ENCODE results near the gene RCSD1. TPM values are rescaled to one million over a fixed set of nuclear protein-coding genes. Genes with fewer than 3 reads are reported as not detected.

RCSD1 gene
- total and polyA plus RNA-seq, 12 donors: 9.0 to 50.2 (median 37.4) TPM

DNA sequence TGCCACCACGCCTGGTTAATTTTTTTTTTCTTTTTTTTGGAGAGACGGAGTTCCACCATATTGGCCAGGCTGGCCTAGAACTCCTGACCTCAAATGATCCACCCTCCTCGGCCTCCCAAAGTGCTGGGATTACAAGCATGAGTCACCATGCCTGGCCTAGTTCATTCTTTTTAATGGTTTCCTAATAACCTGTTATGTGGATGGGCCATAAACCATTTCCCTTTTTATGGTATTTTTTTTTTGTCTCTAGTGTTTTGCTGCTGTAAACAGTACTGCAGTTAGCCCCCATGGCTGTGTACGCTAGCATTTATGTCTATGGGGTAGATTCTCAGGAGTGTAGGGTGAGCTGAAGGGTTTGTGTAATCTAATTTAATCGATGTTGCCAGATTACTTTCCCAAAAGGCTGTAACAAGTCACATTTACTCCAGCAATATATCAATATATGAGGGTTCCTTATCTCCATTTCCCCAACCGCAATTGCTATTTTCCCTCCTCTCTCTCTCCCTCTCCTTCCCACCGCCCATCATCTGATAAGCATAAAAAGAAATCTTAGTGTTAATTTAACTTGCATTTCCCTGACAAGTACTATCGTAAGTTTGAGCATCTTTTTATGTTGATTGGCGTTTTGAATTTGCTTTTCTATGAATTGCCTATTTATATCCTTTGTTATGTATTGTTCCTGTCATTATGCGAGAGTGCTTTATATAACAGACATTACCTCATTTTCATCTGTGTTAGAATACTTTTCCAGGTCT lies 28.7 kb downstream of the RCSD1 start:
- TF ChIP-seq, protein P1, sequence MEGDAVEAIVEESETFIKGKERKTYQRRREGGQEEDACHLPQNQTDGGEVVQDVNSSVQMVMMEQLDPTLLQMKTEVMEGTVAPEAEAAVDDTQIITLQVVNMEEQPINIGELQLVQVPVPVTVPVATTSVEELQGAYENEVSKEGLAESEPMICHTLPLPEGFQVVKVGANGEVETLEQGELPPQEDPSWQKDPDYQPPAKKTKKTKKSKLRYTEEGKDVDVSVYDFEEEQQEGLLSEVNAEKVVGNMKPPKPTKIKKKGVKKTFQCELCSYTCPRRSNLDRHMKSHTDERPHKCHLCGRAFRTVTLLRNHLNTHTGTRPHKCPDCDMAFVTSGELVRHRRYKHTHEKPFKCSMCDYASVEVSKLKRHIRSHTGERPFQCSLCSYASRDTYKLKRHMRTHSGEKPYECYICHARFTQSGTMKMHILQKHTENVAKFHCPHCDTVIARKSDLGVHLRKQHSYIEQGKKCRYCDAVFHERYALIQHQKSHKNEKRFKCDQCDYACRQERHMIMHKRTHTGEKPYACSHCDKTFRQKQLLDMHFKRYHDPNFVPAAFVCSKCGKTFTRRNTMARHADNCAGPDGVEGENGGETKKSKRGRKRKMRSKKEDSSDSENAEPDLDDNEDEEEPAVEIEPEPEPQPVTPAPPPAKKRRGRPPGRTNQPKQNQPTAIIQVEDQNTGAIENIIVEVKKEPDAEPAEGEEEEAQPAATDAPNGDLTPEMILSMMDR (IDR thresholded peaks at IDR 0.05): no peak
- WGBS, 2 donors: 48 to 49% methylated on average over 10 of the region's 10 CpGs
- intact Hi-C loops (cut with DNase I): no loop called here
- no peak for ATAC-seq
- no peaks in the 10 kb centered on the region for H3K9me3 ChIP-seq
- H3K36me3 ChIP-seq: peaks cover 0 to 22% (median 0%) of the 10 kb centered on the region in 9 donors
- H3K4me1 ChIP-seq: peaks cover 27 to 100% (median 100%) of the 10 kb centered on the region in 9 donors
- no peak overlapping the region for H3K4me3 ChIP-seq
- H3K27me3 ChIP-seq: no peaks in the 10 kb centered on the region
- DNase-seq: no peak
- peak overlapping the region in 7 of 10 donors; percentile 3 to 87 (median 13) for H3K27ac ChIP-seq

DNA sequence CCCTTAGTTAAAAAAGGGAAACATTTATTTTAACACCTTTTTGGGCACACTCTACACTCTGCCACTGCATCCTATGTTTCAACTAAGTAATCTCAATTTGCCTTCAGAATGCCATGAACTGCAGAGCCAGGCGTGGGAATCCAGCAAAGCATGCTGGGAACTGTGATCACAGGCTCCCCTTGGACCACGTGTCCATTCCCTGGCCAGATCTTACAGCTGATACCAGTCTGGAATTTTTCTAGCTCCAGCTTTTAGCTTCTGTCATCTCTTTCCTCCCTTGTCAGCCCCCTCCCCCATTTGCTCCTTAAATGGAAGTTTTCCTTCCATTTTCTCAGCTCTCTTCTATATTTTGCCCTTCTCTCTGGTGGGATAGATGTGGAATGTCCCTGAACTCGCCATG lies 29.4 kb downstream of the RCSD1 start:
- H3K27ac ChIP-seq: peak overlapping the region in 7 of 10 donors; percentile 3 to 87 (median 13)
- DNase-seq: no peak
- TF ChIP-seq, protein P1 (IDR thresholded peaks at IDR 0.05): no peak
- H3K36me3 ChIP-seq: peaks cover 0 to 29% (median 0%) of the 10 kb centered on the region in 9 donors
- H3K9me3 ChIP-seq: no peaks in the 10 kb centered on the region
- intact Hi-C loops (cut with DNase I): no loop called here
- no peaks in the 10 kb centered on the region for H3K27me3 ChIP-seq
- no peak for ATAC-seq
- peaks cover 24 to 100% (median 100%) of the 10 kb centered on the region in 9 donors for H3K4me1 ChIP-seq
- WGBS, 2 donors: 38 to 46% methylated on average over 3 of the region's 3 CpGs
- no peak overlapping the region for H3K4me3 ChIP-seq

DNA sequence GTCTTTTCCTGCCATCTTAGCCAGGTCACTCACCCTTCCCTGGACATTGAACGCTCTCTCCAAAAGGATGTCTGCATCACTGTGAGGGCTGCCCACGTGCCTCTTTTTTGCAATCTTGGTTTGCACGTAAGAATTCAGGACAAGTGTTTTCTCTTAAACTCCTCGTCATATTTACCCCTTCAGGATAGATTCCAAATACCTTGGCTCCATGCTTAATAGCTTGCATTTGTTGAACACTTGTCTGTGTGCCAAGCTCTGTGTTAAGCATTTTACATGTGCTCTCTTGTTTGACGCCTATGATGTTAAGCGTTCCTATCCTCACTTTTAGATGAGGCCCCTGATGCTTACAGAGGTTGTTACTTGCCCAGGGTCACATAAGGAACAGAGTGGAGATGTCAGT lies 29.8 kb downstream of the RCSD1 start:
- ATAC-seq (no peak), DNase-seq (no peak)
- H3K36me3 ChIP-seq: peaks cover 0 to 30% (median 0%) of the 10 kb centered on the region in 9 donors
- H3K4me3 ChIP-seq: no peak overlapping the region
- H3K27me3 ChIP-seq: no peaks in the 10 kb centered on the region
- intact Hi-C loops (cut with DNase I): no loop called here
- peaks cover 24 to 100% (median 99%) of the 10 kb centered on the region in 9 donors for H3K4me1 ChIP-seq
- no peaks in the 10 kb centered on the region for H3K9me3 ChIP-seq
- H3K27ac ChIP-seq: peak overlapping the region in 6 of 10 donors; percentile 3 to 87 (median 38)
- TF ChIP-seq, protein P1 (IDR thresholded peaks at IDR 0.05): no peak
- WGBS, 2 donors: 46 to 62% methylated on average over 6 of the region's 6 CpGs

DNA sequence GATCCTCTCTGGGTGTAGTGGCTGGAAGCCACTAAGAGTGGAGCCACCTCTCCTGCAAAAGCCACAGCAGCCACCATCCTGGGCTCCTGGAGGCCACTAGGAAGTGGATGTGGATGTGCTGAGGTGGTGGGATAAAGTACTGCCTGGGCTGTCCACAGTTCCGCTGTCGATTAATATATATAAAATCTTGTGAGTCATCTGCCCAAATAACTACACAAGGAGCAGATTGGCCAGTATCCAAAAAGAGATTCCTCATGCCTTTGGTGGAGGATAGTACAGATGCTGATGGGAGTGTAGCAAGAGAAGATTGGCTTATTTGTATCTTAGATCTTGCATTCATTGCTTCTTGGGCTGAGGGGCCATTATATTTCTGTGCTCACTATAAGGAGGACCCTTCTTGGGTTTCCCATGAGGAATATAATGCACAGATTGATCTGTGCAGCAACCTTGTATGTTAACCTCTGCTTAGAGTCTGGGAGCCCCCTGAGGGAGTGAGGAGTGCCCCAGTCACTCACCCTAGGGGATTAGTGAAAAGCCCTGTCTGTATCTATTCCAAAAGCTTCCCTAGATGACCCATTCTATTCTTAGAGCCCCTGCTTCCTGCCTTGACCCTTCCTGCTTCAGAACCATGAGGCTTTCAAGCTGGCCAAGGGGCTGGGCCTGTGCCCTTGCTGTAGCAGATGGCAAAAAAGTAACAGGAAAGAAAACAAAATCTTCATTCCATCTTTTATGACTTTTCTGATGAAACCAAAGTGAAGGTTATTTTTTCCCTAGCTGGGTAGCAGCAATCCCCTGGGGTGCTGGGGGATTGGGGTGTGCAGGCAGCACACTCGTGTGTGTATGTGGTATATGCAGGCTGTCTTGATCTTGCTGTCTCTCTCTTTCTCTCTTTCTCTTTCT lies 31.7 kb downstream of the RCSD1 start:
- Histone ChIP-seq H3K4me3 (no peak overlapping the region), H3K27me3 (no peaks in the 10 kb centered on the region), H3K9me3 (no peaks in the 10 kb centered on the region), H3K27ac (peak overlapping the region; percentile 1 to 87 (median 70)), H3K4me1 (peaks cover 21 to 99% (median 91%) of the 10 kb centered on the region in 9 donors), H3K36me3 (peaks cover 0 to 17% (median 0%) of the 10 kb centered on the region in 9 donors)
- 29% methylated on average over 3 of the region's 3 CpGs for WGBS, 2 donors
- TF ChIP-seq, protein P1 (IDR thresholded peaks at IDR 0.05): no peak
- peak in 7 of 8 donors; percentile 7 to 41 (median 18) for ATAC-seq
- intact Hi-C loops (cut with DNase I): no loop called here
- no peak for DNase-seq
